DND-41 (cell line): ENCODE data around the gene KLK15.

Experiments used
- ATAC-seq: fragments of 200-7000 bp; cut with Tn5 transposase; 3 replicates; pipeline ENCODE4 v1.9.1; 2021; ENCODE audit warnings: low read depth; ENCODE audit not compliant: insufficient read depth
- DNase-seq: peaks from one replicate; pipeline ENCODE4 v3.0.0-alpha.2; 2020
- H2AFZ ChIP-seq: 2 replicates; pipeline ENCODE4 v1.6.0; 2012; ENCODE audit warnings: low read depth, low read length
- H3K27ac ChIP-seq: 2 replicates; pipeline ENCODE4 v1.5.1; 2012; ENCODE audit warnings: low read length, inconsistent platforms
- H3K27me3 ChIP-seq: fragments of 200-600 bp; sonication (generic); 2 replicates; pipeline ENCODE4 v1.6.0; 2012; ENCODE audit warnings: low read length, mild to moderate bottlenecking, inconsistent platforms; ENCODE audit not compliant: insufficient read depth, poor library complexity
- H3K36me3 ChIP-seq: 2 replicates; pipeline ENCODE4 v1.5.1; 2012; ENCODE audit warnings: low read length, inconsistent platforms; ENCODE audit not compliant: insufficient read depth
- H3K4me1 ChIP-seq: 2 replicates; pipeline ENCODE4 v1.5.1; 2012; ENCODE audit warnings: mild to moderate bottlenecking, low read length; ENCODE audit not compliant: insufficient read depth
- H3K4me2 ChIP-seq: 2 replicates; pipeline ENCODE4 v1.6.0; 2012; ENCODE audit warnings: mild to moderate bottlenecking, moderate library complexity, low read length, inconsistent platforms; ENCODE audit not compliant: insufficient read depth
- H3K4me3 ChIP-seq, 2 experiments: fragments of 200-600 bp in 1 of 2; shearing (Covaris generic) in 1 of 2; 2 replicates each; pipeline ENCODE4 v1.5.1; 2012 to 2016; ENCODE audit warnings: inconsistent platforms in 2 of 2, low read length in 2 of 2, mild to moderate bottlenecking in 2 of 2, low read depth in 1 of 2, moderate library complexity in 1 of 2
- H3K79me2 ChIP-seq: 2 replicates; pipeline ENCODE4 v1.6.0; 2012; ENCODE audit warnings: low read length, inconsistent platforms; ENCODE audit not compliant: insufficient read depth
- H3K9ac ChIP-seq: 2 replicates; pipeline ENCODE4 v1.6.0; 2012; ENCODE audit warnings: low read depth, mild to moderate bottlenecking, inconsistent platforms, low read length, moderate library complexity
- H3K9me3 ChIP-seq: 2 replicates; pipeline ENCODE4 v1.5.1; 2012; ENCODE audit warnings: low read length, moderate library complexity, mild to moderate bottlenecking, inconsistent platforms; ENCODE audit not compliant: insufficient read depth, severe bottlenecking
- H4K20me1 ChIP-seq: 2 replicates; pipeline ENCODE4 v1.6.0; 2012; ENCODE audit warnings: low read length; ENCODE audit not compliant: insufficient read depth
- EZH2 ChIP-seq: IDR thresholded peaks from 3 replicates; pipeline ENCODE4 v1.6.1; 2012; ENCODE audit warnings: borderline replicate concordance, low read depth, mild to moderate bottlenecking, moderate library complexity, low read length, inconsistent platforms; ENCODE audit not compliant: severe bottlenecking
- TF ChIP-seq, protein P1 (sequence below): IDR thresholded peaks from 2 replicates; pipeline ENCODE4 v1.5.1; 2012; ENCODE audit warnings: borderline replicate concordance, low read length, moderate library complexity, mild to moderate bottlenecking; ENCODE audit not compliant: poor library complexity, severe bottlenecking; ENCODE audit errors: extremely low read depth

KLK15 gene

DNA sequence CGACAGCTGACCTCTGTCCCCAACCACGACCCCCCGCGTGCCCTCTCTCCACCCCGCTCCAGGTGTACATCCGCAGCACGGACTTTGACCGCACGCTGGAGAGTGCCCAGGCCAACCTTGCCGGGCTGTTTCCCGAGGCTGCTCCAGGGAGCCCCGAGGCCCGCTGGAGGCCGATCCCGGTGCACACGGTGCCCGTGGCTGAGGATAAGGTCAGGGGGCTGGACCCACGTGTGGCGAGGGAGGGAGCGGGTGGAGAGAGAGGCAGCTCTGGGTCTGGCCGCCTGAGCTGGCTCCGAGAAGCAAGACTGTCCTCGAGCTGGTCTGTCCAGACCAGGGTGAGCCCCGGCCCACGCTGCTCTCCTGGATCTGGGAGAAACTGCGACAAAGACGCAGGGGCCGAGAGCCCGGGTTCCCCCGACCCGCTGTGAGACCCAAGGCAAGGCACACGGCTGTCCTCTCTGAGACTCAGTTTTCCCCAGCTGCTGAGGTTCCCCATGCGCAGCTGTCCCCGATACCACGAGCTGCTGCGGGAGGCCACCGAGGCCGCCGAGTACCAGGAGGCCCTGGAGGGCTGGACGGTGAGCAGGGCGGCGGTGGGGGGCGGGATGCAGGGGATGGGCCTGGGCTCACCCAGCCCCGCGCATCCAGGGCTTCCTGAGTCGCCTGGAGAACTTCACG, 41.6 kb downstream of the KLK15 start:
- H3K9me3 ChIP-seq, result no peaks in the 10 kb centered on the region
- H3K4me3 ChIP-seq, result no peak overlapping the region
- H3K27ac ChIP-seq, result no peak overlapping the region
- H3K79me2 ChIP-seq, result no peaks in the 10 kb centered on the region
- DNase-seq (no peak), ATAC-seq (no peak)
- peaks cover 51% of the 10 kb centered on the region for H4K20me1 ChIP-seq
- H3K27me3 ChIP-seq, result no peaks in the 10 kb centered on the region
- H3K36me3 ChIP-seq, result peaks cover 17% of the 10 kb centered on the region
- H3K4me1 ChIP-seq, result no peaks in the 10 kb centered on the region
- no peak for TF ChIP-seq EZH2
- TF ChIP-seq, protein P1, sequence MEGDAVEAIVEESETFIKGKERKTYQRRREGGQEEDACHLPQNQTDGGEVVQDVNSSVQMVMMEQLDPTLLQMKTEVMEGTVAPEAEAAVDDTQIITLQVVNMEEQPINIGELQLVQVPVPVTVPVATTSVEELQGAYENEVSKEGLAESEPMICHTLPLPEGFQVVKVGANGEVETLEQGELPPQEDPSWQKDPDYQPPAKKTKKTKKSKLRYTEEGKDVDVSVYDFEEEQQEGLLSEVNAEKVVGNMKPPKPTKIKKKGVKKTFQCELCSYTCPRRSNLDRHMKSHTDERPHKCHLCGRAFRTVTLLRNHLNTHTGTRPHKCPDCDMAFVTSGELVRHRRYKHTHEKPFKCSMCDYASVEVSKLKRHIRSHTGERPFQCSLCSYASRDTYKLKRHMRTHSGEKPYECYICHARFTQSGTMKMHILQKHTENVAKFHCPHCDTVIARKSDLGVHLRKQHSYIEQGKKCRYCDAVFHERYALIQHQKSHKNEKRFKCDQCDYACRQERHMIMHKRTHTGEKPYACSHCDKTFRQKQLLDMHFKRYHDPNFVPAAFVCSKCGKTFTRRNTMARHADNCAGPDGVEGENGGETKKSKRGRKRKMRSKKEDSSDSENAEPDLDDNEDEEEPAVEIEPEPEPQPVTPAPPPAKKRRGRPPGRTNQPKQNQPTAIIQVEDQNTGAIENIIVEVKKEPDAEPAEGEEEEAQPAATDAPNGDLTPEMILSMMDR, result no peak
- no peak overlapping the region for H3K4me2 ChIP-seq
- H3K9ac ChIP-seq, result no peak overlapping the region
- H2AFZ ChIP-seq, result no peak overlapping the region

DNA sequence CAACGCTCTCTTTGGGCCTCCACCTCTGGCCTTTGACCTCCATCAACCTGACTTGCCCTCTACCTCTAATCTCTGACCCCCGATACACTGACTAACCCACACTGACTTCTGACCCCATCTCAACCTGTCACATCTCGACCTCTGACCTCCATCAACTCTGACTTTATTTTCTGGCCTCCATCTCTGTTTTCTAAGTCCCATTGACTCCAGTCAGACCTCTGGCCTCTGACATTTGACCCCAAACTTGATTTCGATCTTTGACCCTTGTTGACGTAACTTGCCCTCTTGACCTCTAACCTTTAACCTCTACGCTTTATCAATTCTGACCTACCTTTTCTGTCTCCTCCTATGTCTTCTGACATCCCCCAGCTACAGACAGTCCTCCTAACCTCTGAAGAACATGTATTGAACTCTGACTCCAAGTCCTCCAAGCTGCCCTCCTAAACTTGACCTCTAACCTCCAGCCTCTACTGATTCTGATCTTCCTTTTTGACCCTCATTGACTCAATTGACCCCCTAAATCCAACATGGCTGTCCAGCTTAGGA, 42.4 kb downstream of the KLK15 start:
- TF ChIP-seq, protein P1, result no peak
- TF ChIP-seq EZH2, result no peak

DNA sequence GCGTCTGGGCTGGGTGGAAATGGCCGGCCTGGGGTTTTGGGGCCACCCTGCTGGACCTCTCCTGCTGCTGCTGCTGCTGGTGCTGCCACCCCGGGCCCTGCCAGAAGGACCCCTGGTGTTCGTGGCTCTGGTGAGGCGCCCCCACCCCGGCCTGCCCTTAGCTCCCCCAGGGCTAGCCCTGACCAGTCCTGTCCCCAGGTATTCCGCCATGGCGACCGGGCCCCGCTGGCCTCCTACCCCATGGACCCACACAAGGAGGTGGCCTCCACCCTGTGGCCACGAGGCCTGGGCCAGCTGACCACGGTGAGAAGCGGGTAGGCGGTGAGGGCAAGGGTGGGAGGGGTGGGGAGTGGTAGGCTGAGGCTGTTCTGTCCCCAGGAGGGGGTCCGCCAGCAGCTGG, 43.0 kb downstream of the KLK15 start, which contains the start of gene ACP4:
TSS of gene ACP4 (plus strand) at position 20 of the 400 bp plus-strand sequence. CDS start at position 20, 0 bp downstream.
- Histone ChIP-seq H2AFZ (no peak within 1 kb of the TSS), H3K27ac (no peak within 1 kb of the TSS), H3K36me3 (peaks cover 3% of the 10 kb centered on the region; the same call in 1 of the 2 replicates), H3K79me2 (no peaks in the 10 kb centered on the region), H4K20me1 (peaks cover 37% of the 10 kb centered on the region), H3K27me3 (no peaks in the 10 kb centered on the region), H3K4me1 (no peaks in the 10 kb centered on the region), H3K4me3 (no peak within 1 kb of the TSS), H3K9ac (no peak within 1 kb of the TSS), H3K9me3 (no peaks in the 10 kb centered on the region), H3K4me2 (no peak within 1 kb of the TSS)
- TF ChIP-seq, protein P1, result no peak
- TF ChIP-seq EZH2, result no peak
- no peak for DNase-seq
- no peak for ATAC-seq

More for the DNA sequence above, 42.4 kb downstream of the KLK15 start:
- Histone ChIP-seq H3K36me3 (peaks cover 9% of the 10 kb centered on the region), H2AFZ (no peak overlapping the region), H3K9me3 (no peaks in the 10 kb centered on the region), H3K27ac (no peak overlapping the region), H3K4me1 (no peaks in the 10 kb centered on the region), H3K27me3 (no peaks in the 10 kb centered on the region), H3K9ac (no peak overlapping the region), H3K4me3 (no peak overlapping the region), H4K20me1 (peaks cover 43% of the 10 kb centered on the region), H3K4me2 (no peak overlapping the region), H3K79me2 (no peaks in the 10 kb centered on the region)
- ATAC-seq (no peak), DNase-seq (no peak)
